WERI-Rb-1 (cell line): Measurements from ENCODE around the gene SSBP4.

Experiments used
- DNase-seq: peaks from one replicate; pipeline ENCODE4 v3.0.0-alpha.2; 2020
- H3K27ac ChIP-seq: fragments of 250-450 bp; sonication (Bioruptor Pico); 2 replicates; pipeline ENCODE4 v1.5.1; 2020; ENCODE audit warnings: mild to moderate bottlenecking, moderate library complexity
- H3K27me3 ChIP-seq: fragments of 250-450 bp; sonication (Bioruptor Pico); 2 replicates; pipeline ENCODE4 v1.5.1; 2021; ENCODE audit warnings: mild to moderate bottlenecking, low read depth, moderate library complexity; ENCODE audit not compliant: insufficient read depth, severe bottlenecking
- H3K36me3 ChIP-seq: fragments of 250-450 bp; sonication (Bioruptor Pico); 2 replicates; pipeline ENCODE4 v1.5.1; 2020; ENCODE audit warnings: mild to moderate bottlenecking, moderate library complexity
- H3K4me3 ChIP-seq: 2 replicates; pipeline ENCODE4 v1.5.1; 2011; ENCODE audit warnings: low read depth, mild to moderate bottlenecking, control low read depth, low read length
- H3K9me3 ChIP-seq: fragments of 250-450 bp; sonication (Bioruptor Pico); 2 replicates; pipeline ENCODE4 v1.5.1; 2021; ENCODE audit warnings: mild to moderate bottlenecking, moderate library complexity; ENCODE audit not compliant: severe bottlenecking
- TF ChIP-seq, protein P1 (sequence below): IDR thresholded peaks from 2 replicates; pipeline ENCODE4 v1.5.1; 2011; ENCODE audit warnings: low read depth, mild to moderate bottlenecking, control low read depth, inconsistent platforms, low read length

SSBP4 gene

DNA sequence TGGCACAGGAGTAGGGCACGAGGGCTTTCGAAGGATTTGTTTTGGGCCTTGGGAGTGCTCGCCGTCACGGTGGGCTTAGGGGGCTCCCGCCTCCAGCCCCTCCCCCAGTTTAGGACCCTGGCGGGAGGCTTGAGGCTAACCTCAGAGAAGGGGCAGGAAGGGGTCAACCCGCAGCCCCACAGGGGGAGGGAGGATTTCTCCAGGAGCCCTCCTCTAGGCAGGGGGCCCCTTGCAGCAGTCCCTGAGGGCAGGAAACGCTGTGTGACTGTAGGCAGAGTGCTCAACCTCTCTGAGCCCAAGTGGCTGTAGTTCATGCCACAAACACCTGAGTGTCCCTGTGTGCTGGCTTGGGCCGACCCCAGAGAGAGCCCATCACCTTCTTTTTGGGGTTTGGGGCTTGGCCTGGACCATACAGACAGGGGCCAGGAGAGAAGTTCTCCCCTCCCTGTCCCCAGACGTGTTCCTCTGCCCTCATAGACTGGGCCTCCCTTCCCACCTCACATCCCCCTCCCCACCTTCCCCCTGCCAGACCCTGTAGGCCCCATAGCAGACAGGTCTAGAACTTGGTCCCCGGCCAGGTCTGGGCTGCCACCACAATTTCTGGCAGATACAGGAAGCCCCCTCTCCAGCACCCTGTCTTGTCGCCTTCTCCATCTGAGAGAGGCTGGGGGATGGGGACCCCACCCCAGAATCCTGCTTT, 10.7 kb downstream of the SSBP4 start:
- Histone ChIP-seq H3K36me3 (peaks cover 26% of the 10 kb centered on the region), H3K9me3 (no peaks in the 10 kb centered on the region), H3K27ac (peak overlapping the region; percentile 84), H3K27me3 (no peaks in the 10 kb centered on the region), H3K4me3 (peak overlapping the region; percentile 44)
- TF ChIP-seq, protein P1, sequence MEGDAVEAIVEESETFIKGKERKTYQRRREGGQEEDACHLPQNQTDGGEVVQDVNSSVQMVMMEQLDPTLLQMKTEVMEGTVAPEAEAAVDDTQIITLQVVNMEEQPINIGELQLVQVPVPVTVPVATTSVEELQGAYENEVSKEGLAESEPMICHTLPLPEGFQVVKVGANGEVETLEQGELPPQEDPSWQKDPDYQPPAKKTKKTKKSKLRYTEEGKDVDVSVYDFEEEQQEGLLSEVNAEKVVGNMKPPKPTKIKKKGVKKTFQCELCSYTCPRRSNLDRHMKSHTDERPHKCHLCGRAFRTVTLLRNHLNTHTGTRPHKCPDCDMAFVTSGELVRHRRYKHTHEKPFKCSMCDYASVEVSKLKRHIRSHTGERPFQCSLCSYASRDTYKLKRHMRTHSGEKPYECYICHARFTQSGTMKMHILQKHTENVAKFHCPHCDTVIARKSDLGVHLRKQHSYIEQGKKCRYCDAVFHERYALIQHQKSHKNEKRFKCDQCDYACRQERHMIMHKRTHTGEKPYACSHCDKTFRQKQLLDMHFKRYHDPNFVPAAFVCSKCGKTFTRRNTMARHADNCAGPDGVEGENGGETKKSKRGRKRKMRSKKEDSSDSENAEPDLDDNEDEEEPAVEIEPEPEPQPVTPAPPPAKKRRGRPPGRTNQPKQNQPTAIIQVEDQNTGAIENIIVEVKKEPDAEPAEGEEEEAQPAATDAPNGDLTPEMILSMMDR: no peak
- DNase-seq: no peak

DNA sequence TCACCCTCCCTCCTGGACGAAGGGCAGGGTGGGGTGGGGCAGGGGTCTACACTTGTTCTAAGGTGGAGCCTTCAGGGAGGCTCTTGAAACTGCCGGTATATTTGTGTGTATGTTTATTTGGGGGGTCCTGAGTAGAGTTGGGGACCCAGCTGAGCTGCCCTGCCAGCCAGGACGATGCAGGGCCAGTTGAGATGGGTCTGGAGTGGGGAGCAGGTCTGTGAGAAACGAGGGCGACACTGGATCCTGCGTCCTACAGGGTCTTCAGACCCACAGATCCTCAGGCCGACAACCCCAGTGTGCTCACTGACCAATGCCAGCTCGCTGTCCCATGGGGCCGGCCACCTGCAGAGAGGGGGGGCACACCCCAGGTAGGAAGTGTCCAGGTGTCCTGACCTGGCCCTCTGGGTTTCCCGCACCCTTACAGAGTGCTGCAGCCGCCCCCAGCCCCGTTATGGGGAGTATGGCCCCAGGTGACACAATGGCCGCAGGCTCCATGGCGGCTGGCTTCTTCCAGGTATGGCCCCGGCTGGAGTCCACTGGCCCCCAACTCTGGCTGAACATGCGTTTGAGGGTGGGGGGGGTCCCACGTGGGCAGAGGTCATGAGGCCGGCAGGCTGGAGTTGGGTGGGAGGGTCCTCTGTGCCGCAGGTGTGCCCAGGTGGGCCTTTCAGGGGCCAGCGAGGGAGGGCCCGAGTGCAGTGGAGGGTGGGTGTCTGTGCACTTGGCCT, 11.4 kb downstream of the SSBP4 start:
- DNase-seq: no peak
- H3K27ac ChIP-seq: peak overlapping the region; percentile 84
- H3K9me3 ChIP-seq: no peaks in the 10 kb centered on the region
- no peak overlapping the region for H3K4me3 ChIP-seq
- H3K27me3 ChIP-seq: no peaks in the 10 kb centered on the region
- H3K36me3 ChIP-seq: peaks cover 33% of the 10 kb centered on the region
- TF ChIP-seq, protein P1: no peak

DNA sequence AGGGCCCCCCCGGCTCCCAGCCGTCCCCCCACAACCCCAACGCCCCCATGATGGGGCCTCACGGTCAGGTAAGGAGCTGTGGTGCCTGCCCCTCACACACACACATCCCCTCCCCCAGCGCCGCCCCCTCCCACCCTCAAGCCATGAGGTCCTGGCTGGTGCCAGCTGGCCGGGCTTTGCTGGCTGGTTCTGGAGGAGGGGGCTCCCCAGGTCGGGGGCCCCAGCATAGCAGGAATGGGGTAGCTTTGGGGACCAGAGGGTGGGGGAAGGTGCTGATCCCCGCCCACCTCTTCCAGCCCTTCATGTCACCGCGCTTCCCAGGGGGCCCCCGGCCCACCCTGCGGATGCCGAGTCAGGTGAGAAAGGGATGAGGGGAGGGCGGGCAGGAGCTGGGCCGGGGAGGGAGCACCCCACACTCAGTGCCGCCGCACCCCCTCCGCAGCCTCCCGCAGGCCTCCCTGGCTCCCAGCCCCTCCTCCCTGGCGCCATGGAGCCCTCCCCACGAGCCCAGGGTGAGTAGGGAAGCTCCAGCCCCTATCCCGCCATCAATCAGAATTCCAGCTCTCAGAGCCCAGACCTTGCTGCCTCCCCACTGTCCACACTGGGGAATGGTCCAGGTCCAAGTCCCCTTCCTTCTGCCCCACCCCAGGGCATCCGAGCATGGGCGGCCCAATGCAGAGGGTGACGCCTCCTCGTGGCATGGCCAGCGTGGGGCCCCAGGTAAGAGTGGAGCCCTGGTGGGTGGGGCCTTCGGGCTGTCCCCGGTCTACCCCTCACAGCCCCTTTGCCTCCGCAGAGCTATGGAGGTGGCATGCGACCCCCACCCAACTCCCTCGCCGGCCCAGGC, 12.4 kb downstream of the SSBP4 start:
- Histone ChIP-seq H3K36me3 (peaks cover 43% of the 10 kb centered on the region), H3K27ac (peak overlapping the region; percentile 86)

DNA sequence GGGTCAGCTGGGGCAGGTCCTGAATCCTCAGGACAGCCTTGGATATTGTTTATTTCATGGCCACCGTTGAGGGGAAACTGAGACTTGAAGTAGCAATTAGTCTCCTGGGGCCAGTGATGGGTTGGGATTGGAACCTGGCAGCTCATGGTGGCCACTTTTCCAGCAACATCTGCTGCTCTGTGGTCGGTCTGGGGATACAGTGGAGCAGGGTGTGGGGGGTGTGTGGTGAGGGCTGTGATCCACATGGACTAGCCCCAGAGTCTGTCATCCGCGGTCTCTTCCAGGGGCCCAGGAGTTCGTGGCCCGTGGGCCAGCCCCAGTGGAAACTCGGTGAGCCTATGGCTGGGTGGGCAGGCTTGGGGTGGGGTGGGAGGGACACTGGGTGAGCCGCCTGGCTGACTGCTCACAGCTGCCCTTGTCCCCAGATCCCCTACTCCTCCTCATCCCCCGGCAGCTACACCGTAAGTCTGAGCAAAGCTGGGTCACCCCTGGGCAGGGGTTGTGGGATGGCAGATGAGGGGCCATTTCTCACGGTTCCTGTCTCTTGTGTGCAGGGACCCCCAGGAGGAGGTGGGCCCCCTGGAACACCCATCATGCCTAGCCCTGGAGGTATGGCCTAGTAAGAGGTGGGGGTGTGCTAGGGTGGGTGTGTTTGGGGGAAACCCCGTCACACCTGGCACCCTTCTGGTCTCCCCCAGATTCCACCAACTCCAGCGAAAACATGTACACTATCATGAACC, 13.2 kb downstream of the SSBP4 start:
- Histone ChIP-seq H3K27ac (peak overlapping the region; percentile 86), H3K27me3 (no peaks in the 10 kb centered on the region), H3K36me3 (peaks cover 42% of the 10 kb centered on the region), H3K9me3 (no peaks in the 10 kb centered on the region), H3K4me3 (peak overlapping the region; percentile 35)
- no peak for DNase-seq
- TF ChIP-seq, protein P1: no peak

More for the DNA sequence above, 12.4 kb downstream of the SSBP4 start:
- DNase-seq: no peak
- Histone ChIP-seq H3K9me3 (no peaks in the 10 kb centered on the region), H3K4me3 (no peak overlapping the region), H3K27me3 (no peaks in the 10 kb centered on the region)
- TF ChIP-seq, protein P1: no peak

DNA sequence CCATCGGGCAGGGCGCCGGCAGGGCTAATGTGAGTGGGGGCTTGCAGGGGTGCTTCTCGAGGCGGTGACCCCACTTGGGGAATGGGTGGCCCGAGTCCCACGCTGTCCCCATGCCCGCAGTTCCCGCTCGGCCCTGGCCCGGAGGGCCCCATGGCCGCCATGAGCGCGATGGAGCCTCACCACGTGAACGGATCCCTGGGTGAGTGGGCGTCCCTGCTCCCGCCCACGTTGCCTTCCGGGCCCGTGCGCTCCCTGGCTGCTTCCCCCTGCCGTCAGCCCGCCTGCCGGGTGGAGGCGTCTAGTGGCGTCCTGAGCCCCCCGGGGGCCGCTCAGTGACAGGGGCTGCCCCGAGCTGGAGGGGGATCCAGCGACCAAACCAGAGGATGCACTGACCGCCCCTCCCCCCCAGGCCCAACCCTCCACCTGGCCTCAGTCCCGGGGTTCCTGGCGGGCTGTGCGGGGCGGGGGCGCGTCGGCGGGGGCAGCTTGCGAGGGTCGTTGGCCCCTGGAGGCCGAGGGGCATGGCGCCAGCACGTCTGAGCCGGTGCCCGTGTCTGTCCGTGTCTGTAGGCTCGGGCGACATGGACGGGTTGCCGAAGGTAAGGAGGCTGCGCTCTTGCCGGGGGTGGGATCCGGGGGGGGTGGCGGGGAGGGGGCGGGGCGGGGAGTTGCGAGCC, 14.0 kb downstream of the SSBP4 start:
- Histone ChIP-seq H3K27me3 (no peaks in the 10 kb centered on the region), H3K36me3 (peaks cover 42% of the 10 kb centered on the region), H3K9me3 (no peaks in the 10 kb centered on the region), H3K27ac (peak overlapping the region; percentile 86), H3K4me3 (peak overlapping the region; percentile 35)
- DNase-seq: peak; percentile 53
- TF ChIP-seq, protein P1: no peak
